CD4-positive, alpha-beta T cell treated with Interleukin-4 for 4 hours (primary cell): ENCODE measurements around the gene KCNQ2.

Experiments used
- DNase-seq: peaks from one replicate; pipeline ENCODE4 v3.0.0-alpha.2; 2020

Gene KCNQ2

DNA sequence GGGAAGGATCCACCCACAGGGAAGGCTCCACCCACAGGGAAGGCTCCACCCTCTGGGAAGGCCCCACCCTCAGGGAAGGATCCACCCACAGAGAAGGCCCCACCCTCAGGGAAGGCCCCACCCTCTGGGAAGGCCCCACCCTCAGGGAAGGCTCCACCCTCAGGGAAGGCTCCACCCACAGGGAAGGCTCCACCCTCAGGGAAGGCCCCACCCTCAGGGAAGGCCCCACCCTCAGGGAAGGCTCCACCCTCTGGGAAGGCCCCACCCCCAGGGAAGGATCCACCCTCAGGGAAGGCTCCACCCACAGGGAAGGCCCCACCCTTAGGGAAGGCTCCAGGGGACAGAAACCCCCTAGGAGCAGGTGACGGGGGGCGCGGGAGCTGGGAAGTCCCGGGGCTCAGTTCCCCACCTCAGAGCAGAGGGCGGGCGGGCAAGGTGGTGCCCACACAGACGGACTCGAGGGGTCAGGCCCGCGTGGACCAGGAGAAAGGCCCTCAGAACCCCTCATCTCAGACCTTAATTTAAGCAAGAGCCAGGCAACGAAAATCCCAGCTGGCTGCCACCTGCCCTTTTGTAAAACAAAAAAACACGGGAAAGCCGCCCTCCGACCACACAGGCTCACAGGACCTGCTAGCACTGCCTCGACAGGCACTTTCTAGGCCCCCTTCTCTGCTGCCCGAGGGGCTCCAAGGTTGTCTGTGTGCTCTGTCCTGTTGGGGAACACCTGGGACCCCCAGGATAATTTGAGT is 39.7 kb downstream of the KCNQ2 start:
- DNase-seq = no peak

DNA sequence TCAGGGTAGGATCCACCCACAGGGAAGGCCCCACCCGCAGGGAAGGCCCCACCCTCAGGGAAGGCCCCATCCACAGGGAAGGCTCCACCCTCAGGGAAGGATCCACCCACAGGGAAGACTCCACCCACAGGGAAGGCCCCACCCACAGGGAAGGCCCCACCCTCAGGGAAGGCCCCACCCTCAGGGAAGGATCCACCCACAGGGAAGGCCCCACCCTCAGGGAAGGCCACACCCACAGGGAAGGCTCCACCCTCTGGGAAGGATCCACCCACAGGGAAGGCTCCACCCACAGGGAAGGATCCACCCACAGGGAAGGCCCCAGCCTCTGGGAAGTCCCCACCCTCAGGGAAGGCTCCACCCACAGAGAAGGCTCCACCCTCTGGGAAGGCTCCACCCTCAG is 40.5 kb downstream of the KCNQ2 start:
- no peak for DNase-seq

DNA sequence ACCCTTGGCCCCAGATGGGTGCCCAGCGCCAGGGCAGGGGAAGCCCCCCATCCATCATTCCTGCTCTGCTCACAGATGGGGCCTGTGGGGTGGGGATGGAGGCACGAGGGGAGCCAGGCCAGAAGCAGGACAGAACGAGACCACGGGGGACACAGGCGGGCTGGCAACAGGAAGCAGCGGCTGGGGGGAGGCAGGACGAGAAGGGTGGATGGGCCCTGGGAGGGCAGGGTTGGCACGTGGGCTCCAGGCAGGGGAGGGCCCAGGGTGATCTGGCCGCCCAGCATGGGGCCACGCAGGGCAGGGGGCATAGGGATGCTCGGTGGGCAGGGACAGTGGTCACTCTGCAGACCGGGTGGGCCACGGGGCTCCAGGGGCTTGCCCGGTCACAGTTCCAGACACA is 41.6 kb downstream of the KCNQ2 start:
- DNase-seq = no peak

DNA sequence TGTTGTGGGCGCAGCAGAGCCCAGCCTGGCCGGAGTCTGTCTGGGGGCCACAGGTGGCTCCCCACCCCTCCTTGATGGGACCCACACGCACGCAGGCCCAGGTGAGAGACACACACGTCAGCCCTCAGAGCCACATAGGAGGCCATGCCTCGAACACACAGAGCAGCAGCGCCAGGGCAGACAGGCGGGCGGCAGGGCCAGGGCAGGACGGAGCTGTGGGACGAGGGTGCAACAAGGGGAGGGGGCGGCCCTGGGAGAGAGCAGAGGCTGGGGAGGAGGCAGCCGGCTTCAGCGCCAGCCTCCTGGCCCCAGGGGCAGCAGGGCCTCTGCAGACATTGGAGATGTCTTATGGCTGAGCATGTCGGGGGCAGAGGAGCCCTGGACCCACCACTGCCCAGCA is 42.5 kb downstream of the KCNQ2 start:
- DNase-seq = no peak

DNA sequence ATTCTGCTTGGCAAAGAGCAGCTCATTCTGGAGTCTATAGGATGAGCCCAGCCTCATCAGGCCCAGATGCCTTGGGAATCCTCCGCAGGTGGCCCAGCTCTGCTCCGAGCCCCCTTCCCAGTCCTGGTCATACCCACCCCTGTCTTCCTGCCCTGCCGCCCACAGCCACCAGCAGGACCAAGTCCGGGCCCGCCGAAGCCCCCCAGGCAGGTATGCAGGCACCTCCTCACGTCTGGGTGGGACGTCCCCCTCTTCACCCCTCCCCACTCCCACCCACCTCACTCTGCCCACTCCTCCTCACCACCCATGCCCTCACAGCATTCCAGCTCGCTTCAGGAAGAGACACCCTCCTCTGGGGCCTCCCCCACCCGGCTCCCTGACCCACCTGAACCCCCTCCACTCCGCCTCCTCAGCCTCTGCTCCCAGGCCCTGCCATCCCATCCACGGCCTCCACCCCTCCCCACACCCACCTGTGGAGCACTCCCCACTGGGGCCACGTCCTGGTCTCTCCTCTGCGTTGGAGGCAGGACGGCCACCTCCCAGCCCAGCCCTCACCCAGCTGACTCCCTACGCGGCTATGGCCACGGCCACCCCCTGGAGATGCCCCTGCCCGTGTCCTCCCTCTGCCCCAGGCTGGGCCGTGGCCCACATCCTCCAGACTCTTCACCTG is 43.4 kb downstream of the KCNQ2 start:
- no peak for DNase-seq

DNA sequence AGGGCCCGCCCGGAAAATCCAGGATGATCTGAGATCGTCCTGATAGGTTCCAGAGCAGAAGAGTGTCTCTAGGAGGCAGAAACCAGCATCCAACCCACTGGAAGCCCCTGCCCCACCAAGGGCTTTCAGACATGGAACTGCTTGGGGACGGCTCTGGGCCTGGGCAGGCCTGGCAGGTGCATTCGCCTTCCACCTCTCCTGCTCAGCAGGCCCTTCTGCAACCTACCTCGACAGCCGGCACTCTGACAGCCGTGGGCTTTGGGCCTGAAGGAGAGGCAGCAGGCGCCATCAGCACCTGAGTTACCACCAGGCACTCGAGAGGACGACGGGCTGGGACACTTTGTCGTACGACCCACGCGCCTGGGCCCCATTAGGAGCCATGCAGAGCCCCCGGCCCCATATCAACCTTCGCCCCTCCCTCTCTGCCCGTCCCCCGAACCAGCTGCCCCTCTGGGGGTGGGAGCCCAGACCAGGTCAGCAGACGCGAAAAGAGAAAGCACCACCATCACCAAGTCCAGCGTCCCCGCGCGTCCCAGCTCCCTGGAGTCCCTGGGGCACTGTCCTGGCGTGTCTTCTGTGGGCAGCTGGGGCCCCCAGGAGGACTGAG is 44.6 kb downstream of the KCNQ2 start:
- no peak for DNase-seq

DNA sequence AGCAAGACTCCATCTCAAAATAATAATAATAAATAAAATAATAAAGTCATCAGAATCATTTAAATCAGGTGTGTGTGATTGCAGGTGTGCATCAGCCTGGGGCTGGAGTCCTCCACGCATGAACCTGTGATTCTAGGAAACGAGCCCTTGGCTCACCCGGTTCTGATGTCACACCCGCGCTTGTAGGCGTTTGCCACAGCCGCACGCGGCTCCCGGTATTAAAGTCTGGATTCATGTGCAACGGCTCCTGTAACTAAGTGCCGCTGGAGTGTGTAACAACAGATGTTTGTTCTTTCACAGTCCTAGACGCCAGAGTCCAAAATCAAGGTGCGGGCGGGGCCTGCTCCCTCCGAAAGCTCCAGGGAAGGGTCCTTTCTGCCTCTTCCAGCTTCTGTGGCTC is 45.2 kb downstream of the KCNQ2 start:
- no peak for DNase-seq

DNA sequence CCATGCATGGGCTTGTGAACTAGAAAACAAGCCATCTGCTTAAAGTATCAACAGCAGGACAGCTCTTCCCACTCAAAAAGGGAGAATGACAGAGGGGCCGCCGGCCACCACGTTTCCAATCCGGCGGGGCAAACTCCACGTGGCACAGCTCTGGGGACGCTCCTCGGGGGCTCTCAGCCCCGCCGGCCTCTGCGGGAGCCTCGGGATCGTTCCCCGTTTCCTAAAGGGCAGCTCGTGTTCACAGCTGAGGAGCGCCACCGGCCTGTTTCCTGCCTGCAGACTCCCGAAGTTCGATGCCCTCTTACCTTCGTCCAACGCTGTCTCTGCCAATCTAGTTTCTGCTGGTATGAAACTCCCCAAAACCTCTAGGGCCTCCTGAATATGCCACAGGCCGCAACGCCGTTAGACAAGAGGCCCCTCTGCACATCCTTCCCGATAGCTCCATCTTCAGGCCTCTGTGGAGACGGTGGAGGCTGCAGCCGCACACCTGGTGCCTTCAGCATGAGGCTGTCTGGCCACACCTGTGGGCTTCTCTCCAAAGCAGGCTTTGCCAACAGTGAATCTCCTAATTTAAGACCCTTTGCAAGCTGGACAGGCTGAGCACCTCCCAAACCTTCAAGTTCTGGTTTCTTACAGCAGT is 46.5 kb downstream of the KCNQ2 start:
- DNase-seq = no peak

DNA sequence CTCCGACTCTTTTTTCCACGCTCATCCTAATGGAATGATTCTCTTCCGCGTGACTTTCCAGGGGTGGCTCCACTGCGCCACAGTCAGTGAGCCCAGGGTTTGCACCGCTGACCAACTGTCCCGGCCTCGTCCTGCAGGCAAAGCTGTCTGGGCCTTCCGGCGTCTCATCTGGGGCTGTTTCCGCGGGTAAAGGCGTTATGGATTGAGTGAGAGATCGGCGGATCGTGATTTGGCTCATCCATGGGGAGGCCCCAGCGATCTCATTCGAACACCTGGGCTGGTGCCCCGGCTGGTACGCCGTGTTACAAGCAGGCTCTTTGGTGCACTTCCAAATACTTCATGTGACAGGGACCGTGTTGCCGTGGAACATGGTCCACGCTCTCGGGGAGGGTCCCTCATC is 47.8 kb downstream of the KCNQ2 start:
- no peak for DNase-seq

DNA sequence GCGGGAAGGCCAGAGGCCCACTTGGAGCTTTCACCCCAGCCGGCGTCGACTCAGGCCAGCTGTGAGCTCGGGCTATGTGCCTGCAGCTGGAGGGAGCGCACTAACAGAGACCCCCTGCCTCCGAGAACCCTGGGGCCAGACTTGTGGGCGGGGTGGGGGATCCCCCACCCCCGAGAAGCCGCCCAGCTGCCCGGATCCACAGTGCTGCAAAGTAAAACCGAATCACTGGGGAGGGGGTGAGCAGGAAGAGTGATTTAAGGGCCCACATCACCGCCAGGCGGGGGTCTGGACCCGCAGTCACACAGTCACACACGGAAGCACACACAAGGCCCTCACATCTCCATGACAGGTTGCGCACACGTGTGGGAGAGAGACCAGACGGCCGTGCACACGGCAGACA is 48.7 kb downstream of the KCNQ2 start:
- DNase-seq = no peak

DNA sequence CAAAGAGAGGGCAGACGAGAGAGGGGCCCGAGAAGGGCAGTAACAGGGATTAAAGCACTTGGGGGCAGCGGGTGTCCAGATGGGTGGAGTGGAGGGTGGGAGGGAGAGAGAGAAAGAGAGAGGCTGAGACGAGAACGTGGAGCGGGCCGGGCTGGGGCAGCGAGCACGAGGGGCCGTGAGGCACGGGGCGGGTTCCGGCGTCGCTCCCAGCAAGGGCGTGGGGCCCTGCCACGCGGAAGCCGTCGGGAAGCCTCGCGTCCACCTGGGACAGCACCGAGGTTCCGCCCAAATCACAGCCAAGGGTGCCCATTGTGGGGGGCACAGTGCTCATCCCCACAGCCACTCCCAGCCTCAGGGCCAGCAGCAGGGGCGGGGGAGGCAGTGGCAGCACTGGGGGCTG is 49.8 kb downstream of the KCNQ2 start:
- DNase-seq = no peak

DNA sequence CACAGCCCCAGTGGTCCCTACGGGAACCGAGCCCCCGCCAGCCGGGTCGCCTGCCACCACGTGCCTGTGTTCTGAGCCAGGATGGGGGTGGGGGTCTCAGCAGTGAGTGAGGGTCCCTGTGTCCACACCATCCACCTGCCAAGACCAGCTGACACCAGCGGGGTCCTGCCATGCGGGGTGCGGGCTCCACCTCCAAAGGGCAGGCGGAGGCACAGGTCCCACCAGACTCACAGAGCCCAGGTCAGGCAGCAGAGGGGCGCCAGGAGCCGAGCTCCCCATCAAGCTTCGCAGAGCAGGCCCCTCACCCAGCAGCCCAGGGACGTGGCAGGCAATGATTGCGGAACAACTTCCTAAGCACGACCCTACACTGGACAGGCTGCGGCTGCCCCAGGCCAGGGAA is 50.5 kb downstream of the KCNQ2 start:
- DNase-seq = no peak

DNA sequence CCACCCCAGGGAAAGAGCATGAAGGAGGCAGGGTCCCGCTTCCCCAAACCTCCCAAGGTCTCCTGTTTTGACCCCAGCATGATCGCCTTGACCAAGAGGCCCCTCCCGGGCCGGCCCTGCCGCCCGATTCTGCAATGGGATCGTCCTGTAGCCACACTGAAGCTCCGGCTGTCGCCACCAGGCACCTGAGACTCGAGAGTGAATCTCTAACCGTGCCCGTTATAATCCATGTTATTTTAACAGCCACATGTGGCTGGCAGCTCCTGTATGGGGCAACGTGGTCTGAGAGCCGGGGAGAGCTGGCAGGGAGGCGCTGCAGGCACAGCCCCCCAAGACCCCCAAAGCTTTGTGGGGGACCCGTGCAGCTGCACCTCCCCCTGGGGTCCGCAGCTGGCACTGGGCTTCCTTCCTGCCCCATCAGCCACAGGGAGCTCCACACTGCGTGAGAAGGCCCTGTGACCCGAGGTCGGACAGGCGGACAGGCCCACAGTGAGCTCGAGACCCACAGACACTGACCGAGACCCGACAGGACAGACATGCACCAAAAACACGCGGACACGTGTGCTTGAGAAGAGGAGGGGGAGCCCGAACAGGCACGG is 51.3 kb downstream of the KCNQ2 start:
- DNase-seq = no peak

DNA sequence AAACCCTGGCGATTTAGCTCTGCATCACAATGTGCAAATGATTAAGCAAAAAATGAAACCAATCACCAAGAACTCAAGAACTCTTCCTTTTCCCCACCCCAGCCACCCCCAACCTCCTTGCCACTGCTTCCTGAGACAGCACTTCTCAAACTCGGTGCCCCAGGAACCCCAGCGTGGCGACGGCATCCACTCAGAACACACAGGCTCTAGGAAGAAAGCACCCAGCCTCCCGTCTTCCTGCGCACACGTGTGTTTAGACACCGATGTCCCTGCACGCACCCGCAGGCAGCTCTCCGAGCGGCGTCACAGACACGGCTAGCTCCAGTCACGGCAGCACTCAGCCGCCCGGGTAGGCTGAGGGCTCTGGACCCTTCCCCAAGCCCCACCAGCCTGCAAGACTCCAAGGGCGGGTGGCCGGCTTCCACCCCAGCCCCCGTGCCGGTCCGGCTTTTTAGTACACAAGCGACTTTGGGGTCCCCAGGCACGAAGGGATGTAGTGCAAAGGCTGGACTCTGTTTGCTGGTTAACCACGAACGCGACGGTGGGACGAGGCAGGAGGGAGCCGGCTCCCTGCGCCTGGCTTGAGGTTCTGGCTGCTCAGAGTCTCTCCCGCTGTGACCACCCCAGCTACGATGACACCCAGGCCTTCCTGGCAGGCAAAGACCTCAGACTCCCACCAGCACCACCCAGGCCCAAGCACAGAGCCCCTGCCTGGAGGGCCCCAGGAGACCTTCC is 51.9 kb downstream of the KCNQ2 start:
- DNase-seq = no peak

DNA sequence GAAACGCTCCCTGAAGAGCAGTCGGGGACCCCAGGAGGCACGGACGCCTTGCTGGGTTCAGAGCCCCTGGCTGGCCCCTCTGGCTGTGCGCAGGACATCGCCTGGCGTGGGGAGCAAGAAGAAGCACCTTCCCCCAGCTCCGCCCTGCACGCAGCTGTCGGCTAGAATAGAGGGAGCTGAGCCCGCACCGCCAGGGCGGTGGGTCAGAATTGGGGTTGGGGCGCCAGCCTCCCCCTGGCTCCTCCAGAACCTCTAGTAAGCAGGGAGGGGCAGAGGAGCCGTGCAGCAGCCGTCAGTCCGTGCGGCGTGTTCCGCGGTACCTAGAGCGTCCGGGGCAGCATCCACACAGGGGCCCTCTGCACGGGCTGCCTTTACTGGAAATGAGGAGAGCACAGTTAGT is 53.2 kb downstream of the KCNQ2 start:
- no peak for DNase-seq

DNA sequence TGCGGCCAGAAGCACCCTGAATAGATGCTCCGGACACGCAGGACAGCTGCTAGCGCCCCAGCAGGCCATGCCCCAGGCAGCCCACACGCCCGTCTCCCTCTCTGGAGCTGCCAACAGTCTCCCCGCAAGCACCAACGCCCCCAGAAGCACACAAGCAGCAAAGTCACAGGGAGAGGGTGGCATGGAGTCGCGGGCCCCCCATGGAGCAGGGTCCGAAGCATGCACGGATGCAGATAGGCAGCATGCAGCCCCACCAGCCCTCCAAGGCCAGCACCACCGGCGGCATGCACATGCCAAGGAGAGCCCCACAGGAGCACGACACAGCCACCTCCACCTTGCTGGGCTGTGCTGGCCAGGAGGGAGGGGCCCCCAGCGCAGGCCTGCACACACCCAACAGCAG is 53.8 kb downstream of the KCNQ2 start:
- DNase-seq = no peak

DNA sequence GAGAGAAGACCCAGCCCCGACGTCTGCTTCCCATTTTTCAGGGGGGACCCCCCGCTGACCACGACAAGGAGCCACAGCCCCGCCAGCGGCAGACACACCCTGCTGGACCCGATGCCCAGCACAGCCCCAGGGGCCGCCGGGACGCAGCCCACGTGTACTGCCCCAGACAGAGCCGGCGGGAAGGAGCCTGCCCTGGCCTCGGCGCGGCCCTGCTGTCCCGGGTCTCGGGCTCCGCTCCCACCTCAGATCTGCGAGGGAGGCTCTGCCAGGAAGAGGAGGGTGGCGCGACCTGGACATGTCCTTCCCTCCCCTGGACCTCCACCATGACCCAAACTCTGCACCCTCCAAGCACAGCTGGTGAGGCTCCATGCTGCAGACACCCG is 54.7 kb downstream of the KCNQ2 start:
- no peak for DNase-seq

DNA sequence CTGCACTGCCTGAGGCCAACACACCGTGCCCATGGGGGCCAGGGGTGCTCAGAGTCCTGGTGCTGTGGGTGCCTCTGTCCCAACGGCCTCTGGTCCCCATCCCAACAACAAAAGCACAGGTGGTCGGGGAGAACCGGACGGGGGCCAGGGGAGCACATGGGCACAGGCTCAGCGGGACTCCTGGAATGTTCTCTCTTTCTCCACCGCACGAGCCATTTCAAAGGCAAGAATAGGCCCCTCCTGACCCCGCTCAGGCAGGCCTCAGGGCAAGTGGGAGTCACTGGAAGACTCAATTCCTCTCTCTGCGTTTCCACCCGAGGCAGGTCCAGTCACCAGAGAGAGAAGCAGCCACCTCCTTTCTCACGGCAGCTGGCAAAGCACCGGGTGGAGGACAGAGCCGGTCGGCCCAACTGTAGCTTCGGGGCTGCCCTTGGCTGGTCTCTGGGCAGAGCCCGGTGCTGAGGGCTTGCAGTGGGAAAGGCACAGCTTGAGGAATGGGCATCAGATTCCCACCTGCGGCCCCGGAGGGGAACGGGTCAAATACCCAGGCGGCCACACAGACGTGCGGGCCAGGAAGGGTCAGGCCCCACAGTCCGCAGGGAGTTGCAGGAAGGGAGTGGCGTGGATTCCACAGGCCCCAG is 55.2 kb downstream of the KCNQ2 start:
- DNase-seq = no peak

DNA sequence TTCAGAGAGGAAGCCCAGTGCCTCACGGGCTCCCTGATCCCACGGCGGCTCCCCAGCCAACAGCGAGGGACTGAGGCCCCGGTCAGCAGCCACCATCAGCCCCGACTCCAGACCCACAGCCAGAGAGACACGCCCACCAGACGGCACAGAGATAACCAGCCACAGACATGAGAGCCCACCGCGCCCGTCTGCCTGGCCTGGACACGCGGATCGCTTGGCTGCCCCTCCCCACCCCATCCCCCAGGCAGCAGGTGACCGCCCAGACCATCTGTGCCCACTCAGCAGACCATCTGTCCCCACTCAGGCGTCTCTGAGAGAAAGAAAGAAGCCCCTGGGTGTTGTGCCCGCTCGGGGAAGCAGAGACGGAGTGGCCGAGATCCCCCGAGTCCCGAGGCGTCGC is 55.8 kb downstream of the KCNQ2 start:
- no peak for DNase-seq

DNA sequence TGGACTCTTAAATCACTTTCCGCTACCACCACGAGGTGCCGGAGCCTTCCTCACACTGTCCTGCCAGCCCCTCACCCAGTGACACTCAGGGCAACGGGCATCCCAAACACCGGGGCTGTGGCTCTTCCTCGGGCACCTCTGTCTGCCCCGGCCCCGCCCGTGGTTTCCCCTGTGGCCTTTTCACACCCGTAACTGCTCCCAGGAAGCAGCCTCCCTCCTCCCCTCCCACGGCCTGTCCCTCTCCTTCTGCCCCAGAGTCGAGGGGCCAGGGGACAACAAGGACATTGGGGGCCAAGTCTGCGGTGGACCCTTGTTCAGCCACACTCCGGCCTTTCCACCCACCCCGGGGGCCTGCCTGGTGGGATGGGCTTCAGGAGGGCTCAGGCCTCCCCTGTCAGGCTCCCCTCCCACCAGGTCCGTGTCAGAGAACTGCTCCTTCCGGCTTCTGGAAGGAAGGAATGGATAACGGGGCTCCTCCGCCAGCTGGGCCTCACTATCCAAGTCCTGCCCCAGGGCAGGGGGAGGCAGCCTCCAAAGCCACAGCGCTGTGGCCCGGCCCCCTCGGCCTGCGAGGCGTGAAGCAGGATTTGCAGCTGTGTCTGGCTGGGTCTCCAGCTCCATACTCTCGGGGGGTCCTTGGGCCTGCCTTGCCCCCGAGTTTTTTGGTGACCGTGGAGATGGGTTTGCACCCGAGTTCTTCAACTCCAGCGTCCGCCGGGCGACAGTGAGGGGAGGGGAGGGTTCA is 56.6 kb downstream of the KCNQ2 start:
- no peak for DNase-seq

DNA sequence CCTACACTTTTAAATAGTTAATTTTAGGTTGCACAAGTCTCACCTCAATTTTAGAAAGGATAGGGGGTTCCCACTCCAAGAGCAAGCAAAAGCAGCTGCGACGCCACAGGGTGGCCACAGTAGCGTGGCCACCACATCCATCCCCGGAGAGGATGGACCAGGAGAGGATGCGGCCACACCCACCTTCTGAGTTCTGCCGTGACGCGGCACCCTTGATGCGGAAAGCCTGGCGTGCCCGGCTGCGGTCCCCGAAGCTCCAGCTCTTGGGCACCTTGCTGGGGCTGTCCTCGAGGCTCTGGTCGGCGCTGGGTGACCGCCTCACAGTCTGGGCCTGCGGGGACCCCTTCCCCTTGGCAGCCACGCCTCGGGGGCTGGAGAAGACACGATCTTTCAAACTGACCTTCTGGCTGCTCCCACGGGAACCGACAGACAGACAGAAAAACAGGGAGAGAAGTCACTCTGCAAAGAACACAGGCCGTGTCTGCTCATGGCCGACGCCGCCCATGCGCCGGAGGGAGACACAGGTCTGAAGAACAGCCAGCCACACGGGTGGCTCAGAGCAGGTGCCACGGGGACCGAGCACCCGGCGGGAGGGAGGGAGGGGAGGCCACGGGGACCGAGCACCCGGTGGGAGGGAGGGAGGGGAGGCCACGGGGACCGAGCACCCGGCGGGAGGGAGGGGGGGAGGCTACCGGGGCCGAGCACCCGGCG is 57.6 kb downstream of the KCNQ2 start:
- DNase-seq = no peak
